ENCODE data around the gene CAPZA2. TPM values are rescaled to one million over a fixed set of nuclear protein-coding genes. Genes with fewer than 3 reads are reported as not detected.
"Not testable (repeated sequence)": the region's sequence is repeated elsewhere in the genome, so short reads cannot be mapped to it uniquely, and the experiment has no call there.

CAPZA2 gene
- total RNA-seq, 1 donor from 2014 or later, result 69.8 TPM

DNA sequence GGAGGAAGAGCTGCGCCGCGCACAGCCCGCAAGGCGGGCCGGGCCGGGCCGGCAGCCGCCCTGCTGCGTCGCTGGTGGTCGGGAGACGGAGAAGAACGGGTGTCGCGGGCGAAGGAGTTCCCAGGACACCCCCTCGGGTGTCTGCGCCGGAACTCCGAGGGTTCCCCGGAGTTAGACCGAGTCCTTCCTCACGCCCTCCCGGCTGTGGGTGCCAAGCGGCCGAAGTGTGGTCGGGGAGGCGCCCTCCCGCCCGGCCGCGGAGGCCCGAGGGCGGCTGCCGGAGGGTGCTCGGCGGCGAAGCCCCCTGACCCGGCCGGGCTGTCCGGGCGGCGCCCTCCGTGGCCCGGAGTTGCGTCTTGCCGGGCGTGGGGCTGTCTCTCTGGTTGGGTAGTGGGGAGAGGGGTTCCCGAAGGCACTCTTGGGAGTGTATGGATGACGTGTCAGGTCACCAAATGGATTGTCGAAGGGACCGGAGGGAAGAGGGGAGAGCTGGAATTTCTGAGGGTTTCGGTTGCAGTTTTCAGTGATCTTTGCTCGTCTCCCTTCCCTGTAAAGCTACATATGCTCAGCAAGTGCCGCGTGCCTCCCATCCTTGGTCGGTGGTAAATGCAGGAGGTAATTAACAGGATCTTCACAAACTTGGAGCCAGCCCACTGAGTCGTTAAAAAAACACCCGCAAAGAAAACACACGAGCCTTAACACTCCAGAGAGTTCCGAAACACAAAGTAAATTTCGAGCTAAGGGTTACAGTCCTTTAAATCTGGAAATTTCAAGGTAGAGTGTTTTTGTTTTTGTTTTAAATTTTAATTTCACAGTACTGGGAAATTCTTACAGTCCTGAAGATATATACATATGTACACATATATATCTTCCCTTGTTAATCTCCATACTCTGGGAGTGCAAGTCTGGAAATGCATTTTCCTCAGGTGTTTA is 91.8 kb downstream of the CAPZA2 start:
- H3K4me3 ChIP-seq (ENCODE audit: low read depth, low read length), result peak overlapping the region; percentile 93
- no peaks in the 10 kb centered on the region for H3K27me3 ChIP-seq (ENCODE audit: control insufficient read depth, insufficient read depth, low read length)
- peak; percentile 63 for DNase-seq (ENCODE audit: low read depth)
- H3K36me3 ChIP-seq (ENCODE audit: control insufficient read depth, insufficient read depth, low read length), result no peaks in the 10 kb centered on the region
- TF ChIP-seq, protein P1, sequence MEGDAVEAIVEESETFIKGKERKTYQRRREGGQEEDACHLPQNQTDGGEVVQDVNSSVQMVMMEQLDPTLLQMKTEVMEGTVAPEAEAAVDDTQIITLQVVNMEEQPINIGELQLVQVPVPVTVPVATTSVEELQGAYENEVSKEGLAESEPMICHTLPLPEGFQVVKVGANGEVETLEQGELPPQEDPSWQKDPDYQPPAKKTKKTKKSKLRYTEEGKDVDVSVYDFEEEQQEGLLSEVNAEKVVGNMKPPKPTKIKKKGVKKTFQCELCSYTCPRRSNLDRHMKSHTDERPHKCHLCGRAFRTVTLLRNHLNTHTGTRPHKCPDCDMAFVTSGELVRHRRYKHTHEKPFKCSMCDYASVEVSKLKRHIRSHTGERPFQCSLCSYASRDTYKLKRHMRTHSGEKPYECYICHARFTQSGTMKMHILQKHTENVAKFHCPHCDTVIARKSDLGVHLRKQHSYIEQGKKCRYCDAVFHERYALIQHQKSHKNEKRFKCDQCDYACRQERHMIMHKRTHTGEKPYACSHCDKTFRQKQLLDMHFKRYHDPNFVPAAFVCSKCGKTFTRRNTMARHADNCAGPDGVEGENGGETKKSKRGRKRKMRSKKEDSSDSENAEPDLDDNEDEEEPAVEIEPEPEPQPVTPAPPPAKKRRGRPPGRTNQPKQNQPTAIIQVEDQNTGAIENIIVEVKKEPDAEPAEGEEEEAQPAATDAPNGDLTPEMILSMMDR (IDR thresholded peaks at IDR 0.05; ENCODE audit: insufficient read depth, low read length, poor library complexity, severe bottlenecking), result no peak

- H3K27me3 ChIP-seq (ENCODE audit: control insufficient read depth, insufficient read depth, low read length), result no peaks in the 10 kb centered on the region
- no peak overlapping the region for H3K4me3 ChIP-seq (ENCODE audit: low read depth, low read length)
- H3K36me3 ChIP-seq (ENCODE audit: control insufficient read depth, insufficient read depth, low read length), result no peaks in the 10 kb centered on the region
- TF ChIP-seq, protein P1 (IDR thresholded peaks at IDR 0.05; ENCODE audit: insufficient read depth, low read length, poor library complexity, severe bottlenecking), result no peak
- DNase-seq (ENCODE audit: low read depth), result no peak
Observed at GRCh38 chr7:116955340-116955739, 93.0 kb downstream of the CAPZA2 start.

DNA sequence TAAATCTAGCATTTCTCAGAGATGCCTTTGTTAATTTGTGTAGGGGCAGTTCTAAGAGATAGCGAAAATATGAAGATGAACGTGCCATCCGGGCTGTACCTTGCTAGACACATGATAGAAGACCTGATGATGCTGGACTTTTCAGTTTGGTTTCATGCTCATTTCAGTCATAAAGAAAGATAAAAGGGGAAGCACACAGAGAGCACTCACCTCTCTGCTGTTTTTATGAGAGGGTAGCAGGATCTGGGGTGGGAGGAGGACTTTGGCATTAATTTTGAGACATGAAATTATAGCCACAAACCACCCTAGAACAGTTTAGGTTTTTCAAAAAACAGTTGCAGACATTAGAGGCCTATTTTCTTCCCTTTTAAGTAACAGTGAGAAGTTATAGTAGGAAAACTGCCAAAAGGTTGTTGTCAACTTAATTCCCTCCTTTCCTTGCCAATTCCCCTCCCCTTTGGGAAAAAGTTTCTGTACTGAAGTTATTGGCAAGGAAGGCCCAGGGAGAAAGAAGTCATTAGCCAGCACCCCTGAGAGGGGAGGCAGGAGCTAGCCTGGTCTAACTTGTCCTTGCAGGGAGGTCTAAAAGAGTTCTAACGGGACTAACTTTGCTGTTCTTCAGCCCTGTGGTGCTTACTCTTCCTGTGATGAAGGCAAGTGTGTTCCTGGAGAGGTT is 93.6 kb downstream of the CAPZA2 start:
- Histone ChIP-seq H3K36me3 (ENCODE audit: control insufficient read depth, insufficient read depth, low read length) (no peaks in the 10 kb centered on the region), H3K4me3 (ENCODE audit: low read depth, low read length) (no peak overlapping the region), H3K27me3 (ENCODE audit: control insufficient read depth, insufficient read depth, low read length) (no peaks in the 10 kb centered on the region)
- TF ChIP-seq, protein P1 (IDR thresholded peaks at IDR 0.05; ENCODE audit: insufficient read depth, low read length, poor library complexity, severe bottlenecking), result no peak
- DNase-seq (ENCODE audit: low read depth), result no peak

DNA sequence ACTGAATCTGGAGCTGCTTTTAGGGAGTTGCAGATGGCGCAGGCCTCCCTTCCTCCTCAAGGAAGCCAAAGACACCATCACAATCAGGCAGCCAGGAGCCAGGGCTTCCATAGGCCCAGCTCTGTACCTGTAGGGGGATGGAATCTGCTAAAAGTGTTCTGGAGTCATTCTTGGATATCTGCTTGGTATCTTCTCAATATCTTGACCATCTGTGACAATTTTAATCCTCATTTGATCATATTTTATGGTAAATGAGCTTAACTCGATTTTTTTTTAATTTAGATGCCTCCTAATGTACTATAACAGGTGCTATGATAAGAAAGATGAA is 94.1 kb downstream of the CAPZA2 start:
- Histone ChIP-seq H3K4me3 (ENCODE audit: low read depth, low read length) (no peak overlapping the region), H3K36me3 (ENCODE audit: control insufficient read depth, insufficient read depth, low read length) (no peaks in the 10 kb centered on the region), H3K27me3 (ENCODE audit: control insufficient read depth, insufficient read depth, low read length) (no peaks in the 10 kb centered on the region)
- TF ChIP-seq, protein P1 (IDR thresholded peaks at IDR 0.05; ENCODE audit: insufficient read depth, low read length, poor library complexity, severe bottlenecking), result no peak
- DNase-seq (ENCODE audit: low read depth), result no peak

DNA sequence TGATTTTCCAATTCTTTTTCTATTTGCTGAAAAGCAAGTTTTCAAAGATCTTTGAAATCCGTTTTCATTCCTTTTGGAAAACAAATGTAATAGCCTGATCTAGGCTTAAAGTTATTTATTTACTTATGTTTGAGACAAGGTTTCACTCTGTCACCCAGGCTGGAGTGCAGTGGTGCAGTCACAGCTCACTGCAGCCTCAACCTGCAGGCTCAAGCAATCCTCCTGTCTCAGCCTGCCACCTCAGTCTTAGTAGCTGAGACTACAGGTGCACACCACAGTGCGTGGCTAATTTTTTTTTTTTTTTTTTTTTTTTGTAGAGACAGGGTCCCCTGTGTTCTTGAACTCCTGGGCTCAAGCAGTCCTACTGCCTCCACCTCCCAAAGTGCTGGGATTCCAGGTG is 95.5 kb downstream of the CAPZA2 start:
- no peaks in the 10 kb centered on the region for H3K27me3 ChIP-seq (ENCODE audit: control insufficient read depth, insufficient read depth, low read length)
- TF ChIP-seq, protein P1 (IDR thresholded peaks at IDR 0.05; ENCODE audit: insufficient read depth, low read length, poor library complexity, severe bottlenecking), result no peak
- DNase-seq (ENCODE audit: low read depth), result no peak
- H3K4me3 ChIP-seq (ENCODE audit: low read depth, low read length), result no peak overlapping the region
- H3K36me3 ChIP-seq (ENCODE audit: control insufficient read depth, insufficient read depth, low read length), result no peaks in the 10 kb centered on the region

DNA sequence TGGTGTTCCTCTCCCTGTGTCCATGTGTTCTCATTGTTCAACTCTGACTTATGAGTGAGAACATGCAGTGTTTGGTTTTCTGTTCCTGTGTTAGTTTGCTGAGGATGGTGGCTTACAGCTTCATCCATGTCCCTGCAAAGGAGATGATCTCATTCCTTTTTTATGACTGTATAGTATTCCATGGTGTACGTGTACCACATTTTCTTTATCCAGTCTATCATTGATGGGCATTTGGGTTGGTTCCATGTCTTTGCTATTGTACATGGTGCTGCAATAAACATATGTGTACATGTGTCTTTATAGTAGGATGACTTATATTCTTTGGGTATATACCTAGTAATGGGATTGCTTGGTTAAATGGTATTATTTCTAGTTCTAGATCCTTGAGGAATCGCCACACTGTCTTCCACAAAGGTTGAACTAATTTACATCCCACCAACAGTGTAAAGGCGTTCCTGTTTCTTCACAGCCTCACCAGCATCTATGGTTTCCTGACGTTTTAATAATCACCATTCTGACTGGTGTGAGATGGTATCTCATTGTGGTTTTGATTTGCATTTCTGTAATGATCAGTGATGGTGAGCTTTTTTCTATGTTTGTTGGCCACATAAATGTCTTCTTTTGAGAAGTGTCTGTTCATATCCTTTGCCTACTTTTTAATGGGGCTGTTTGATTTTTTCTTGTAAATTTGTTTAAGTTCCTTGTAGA is 99.7 kb downstream of the CAPZA2 start:
- not testable (repeated sequence) for H3K36me3 ChIP-seq (ENCODE audit: control insufficient read depth, insufficient read depth, low read length); H3K4me3 ChIP-seq (ENCODE audit: low read depth, low read length)

More for the DNA sequence above, 99.7 kb downstream of the CAPZA2 start:
- not testable (repeated sequence) for DNase-seq (ENCODE audit: low read depth); H3K27me3 ChIP-seq (ENCODE audit: control insufficient read depth, insufficient read depth, low read length)

Measured in kidney epithelial cell (primary cell).